Upper lobe of left lung (tissue), 4 donors: ENCODE results near the gene PTGDS.

Source experiments
- CTCF ChIP-seq, 6 experiments: fragments of 450-650 bp in 4 of 6; fragments of 200-600 bp in 2 of 6; sonication (generic) in 2 of 6; IDR thresholded peaks; one replicate each; pipeline ENCODE4 v1.5.1; 2016 to 2019; ENCODE audit warnings: antibody characterized with exemption in 6 of 6
- EP300 ChIP-seq, 4 donors: sonication (generic); formaldehyde crosslinking; IDR thresholded peaks; one replicate each; pipeline ENCODE4 v1.5.1; 2017; ENCODE audit warnings: antibody characterized with exemption in 4 of 4, control low read depth in 2 of 4
- POLR2A ChIP-seq, 4 donors: fragments of 450-650 bp; IDR thresholded peaks; one replicate each; pipeline ENCODE4 v1.5.1; 2016 to 2017; ENCODE audit warnings: antibody characterized with exemption in 4 of 4, mild to moderate bottlenecking in 2 of 4

DNA sequence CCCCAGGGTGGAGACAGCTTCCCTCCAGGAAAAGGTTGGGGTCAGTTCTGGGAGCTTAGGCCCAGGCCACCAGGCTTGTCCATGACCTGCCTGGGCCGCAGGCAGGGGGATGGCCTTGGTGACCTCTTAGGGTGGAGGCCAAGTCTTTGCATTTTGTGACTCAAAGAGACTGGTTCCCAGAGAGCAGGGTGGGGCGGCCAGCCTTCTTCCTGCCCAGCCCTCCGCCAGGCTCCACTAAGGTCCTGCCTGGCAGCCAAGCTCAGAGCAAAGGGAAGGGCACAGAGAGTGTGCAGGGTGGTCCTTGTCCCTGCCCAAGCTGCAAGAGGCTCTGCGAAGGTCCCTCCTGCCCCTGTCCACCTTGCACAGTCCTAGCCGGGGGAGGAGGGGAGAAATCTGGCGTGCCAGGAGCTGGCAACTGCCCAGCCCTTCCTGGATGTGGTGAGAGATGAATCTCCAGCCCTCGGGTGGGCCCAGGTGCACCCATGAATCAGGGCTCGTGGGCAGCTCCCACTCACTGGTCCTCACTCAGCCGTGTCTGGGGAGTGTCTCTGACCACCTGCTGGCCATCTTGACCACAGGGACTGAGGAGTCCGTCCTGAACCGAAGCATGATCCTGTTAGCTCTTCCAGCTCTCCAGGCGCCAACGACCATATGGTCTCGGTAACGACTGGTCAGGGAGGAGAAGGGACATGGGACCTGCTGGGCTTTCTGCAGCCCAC is 2.3 kb upstream of the PTGDS start:
- TF ChIP-seq CTCF (IDR thresholded peaks at IDR 0.05) (no peak), POLR2A (IDR thresholded peaks at IDR 0.05) (no peak), EP300 (IDR thresholded peaks at IDR 0.05) (no peak)
